ENCODE results near the gene CDH24.
A peak's percentile ranks its signal among the peaks of the same experiment; 100 is the strongest.

CDH24 gene

DNA sequence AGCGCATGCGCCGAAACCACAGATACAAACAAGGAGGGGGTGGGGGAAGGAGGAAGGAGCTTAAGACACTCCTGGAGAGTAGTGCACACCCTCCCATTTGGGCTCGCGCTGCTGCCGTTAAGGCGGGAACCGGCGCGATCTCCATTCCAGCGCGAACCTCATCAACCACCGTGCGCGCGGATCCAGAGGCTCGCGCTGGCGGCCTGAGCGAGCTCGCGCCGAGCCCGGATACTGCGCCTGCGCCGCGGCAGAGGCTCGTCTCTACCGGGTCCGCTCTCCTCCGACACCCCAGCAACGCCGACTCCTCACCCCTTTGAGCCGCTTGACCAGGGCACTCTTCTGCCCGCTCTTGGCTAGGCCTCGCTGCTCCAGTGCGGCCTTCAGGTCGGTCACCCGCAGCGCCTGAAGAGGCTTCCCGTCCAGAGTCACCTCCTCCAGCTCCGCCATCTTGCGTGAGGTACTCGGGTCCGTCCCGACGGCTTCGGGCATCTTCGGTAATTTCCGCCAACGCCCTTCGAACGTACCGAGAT, 37.4 kb upstream of the CDH24 start, which contains the start of gene ACIN1:
ACIN1 (minus strand) TSS at position 471 of the 530 bp plus-strand sequence; CDS start at position 447, 24 bp downstream.
- Mint-ChIP-seq H3K4me1 (peaks cover 25% of the 10 kb centered on the region), H3K36me3 (peaks cover 31% of the 10 kb centered on the region), H3K27ac (no peak within 1 kb of the TSS), H3K9me3 (no peaks in the 10 kb centered on the region), H3K4me3 (no peak within 1 kb of the TSS)
- ATAC-seq (peak; percentile 67), DNase-seq (ENCODE audit: low spot score in 2 of 2) (peak; percentile 99 to 100)

DNA sequence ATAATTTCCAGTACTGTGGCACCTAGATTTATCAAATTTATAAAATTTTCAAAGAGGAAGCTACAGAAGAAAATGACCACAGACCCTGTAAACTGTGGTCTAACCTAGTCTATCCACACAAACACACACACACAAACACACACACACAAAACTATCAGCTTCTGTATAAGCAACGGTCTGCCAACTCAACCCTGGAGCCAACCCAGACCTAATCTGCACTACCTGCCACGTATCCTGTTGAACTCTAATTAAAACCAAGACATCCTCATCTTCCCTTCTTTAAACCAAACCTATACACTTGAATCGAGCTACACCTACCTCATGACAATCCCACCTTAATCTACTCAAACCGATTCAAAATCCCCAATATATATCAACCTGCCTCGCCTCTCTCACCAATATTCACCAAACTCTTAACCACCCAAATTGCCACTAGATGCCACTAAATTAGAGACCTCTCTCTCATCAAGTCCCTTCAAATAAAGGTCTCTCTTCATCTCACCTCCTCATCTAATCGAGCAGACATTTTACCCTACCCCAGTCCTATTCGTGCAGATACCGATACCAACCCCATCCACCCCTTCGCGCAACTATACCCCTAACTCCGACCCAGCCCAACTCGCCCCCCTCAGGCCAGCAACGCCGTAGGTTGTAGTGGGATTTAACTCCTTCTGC, 36.8 kb upstream of the CDH24 start:
- Mint-ChIP-seq H3K9me3 (no peaks in the 10 kb centered on the region), H3K4me1 (peaks cover 30% of the 10 kb centered on the region), H3K27ac (no peak overlapping the region), H3K4me3 (no peak overlapping the region), H3K36me3 (peaks cover 26% of the 10 kb centered on the region)
- DNase-seq (ENCODE audit: low spot score in 2 of 2) (no peak), ATAC-seq (no peak)

DNA sequence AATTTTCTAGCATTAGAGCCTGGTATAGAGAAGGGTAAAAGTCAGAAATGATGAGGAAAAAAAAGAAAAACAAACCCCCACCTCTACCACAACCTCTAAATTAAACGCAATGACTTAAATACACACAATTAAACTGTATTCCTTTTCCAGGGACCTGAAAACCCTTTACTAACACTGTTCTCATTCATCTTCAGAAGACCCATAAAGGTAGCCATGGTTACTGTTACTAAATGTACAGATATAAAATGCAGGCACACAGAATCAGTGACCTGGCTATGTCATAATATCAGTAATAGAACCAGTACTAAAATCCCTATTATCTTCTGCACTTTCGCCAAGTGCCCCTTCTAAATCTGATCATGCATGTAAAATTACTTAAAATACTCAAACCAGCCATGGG, 36.2 kb upstream of the CDH24 start:
- H3K4me1 Mint-ChIP-seq, result peaks cover 30% of the 10 kb centered on the region
- H3K36me3 Mint-ChIP-seq, result peaks cover 20% of the 10 kb centered on the region
- DNase-seq (ENCODE audit: low spot score in 2 of 2), result no peak
- no peak overlapping the region for H3K4me3 Mint-ChIP-seq
- no peak for ATAC-seq
- no peak overlapping the region for H3K27ac Mint-ChIP-seq
- no peaks in the 10 kb centered on the region for H3K9me3 Mint-ChIP-seq

DNA sequence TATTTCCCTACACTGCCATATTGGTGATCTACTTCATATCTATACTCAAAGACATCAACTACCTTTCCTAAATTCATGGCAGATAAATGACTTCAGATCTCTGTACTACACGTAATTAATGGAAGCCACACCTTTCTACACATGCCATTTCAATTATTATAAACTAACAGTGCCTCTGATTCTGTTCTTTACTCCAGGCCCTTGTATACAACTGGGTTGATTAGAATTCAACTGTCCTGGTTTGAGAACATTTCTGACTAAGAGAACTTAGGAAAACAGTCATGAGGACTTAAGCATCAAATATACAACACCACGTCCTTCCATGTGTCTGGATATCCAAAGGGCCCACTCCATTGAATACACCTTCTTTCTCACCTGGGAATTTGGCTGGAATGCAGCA, 35.8 kb upstream of the CDH24 start:
- DNase-seq (ENCODE audit: low spot score in 2 of 2) (no peak), ATAC-seq (no peak)
- Mint-ChIP-seq H3K9me3 (no peaks in the 10 kb centered on the region), H3K4me3 (no peak overlapping the region), H3K4me1 (peaks cover 30% of the 10 kb centered on the region), H3K36me3 (peaks cover 16% of the 10 kb centered on the region), H3K27ac (no peak overlapping the region)

DNA sequence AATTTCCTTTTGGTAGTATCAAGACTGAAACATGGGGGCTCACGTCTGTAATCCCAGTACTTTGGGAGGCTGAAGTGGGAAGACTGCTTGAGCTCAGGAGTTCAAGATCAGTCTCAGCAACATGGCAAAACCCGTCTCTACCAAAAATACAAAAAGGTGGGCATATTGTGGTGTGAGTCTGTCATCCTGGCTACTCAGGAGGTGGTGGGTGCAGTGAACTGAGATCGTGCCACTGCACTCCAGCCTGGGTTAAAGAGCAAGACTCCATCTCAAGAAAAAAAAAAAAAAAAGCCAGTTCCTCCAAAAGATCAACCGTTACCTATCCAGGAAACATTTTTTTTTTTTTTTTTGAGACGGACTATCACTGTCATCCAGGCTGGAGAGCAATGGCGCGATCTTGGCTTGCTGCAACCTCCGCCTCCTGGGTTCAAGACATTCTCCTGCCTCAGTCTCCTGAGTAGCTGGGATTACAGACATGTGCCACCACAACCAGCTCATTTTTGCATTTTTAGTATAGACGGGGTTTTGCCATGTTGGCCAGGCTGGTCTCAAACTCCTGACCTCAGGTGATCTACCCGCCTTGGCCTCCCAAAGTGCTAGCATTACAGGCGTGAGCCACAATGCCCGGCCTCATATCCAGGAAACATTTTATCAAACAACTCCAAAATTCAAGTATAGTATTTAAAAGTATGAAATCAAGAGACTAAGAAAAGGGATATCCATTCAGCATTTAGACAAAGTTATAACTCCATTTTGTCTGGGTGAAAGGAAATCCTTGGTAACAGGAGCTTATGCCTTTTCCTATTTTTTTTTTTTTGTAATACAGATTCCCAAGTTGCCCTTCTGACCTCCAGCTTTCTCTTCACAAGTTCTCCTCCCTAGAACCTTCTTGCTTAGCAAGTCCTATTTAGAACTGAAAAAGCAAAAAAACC, 34.2 kb upstream of the CDH24 start:
- Mint-ChIP-seq H3K4me1 (peaks cover 25% of the 10 kb centered on the region), H3K9me3 (no peaks in the 10 kb centered on the region), H3K27ac (no peak overlapping the region), H3K36me3 (peaks cover under 1% of the 10 kb centered on the region), H3K4me3 (no peak overlapping the region)
- DNase-seq (ENCODE audit: low spot score in 2 of 2) (no peak), ATAC-seq (no peak)

DNA sequence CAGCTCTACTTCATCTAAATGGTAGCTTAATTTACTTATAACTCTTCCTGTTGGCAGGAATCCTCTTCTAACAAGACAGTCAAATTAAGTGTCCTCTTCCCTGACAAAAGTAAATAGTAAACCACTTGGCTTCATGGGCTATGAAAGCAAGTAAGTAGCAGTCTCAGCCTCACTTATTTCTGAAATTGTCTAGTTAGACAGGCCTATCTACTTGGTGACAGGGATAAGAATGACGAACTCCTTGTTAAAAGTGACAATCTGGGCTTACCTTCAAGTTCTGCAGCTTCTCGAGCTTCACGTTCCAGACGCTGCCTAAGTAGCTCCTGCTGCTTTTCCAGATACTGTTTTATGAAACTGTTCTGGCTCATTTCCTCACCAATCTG, 32.9 kb upstream of the CDH24 start:
- ATAC-seq, result no peak
- DNase-seq (ENCODE audit: low spot score in 2 of 2), result no peak
- Mint-ChIP-seq H3K36me3 (no peaks in the 10 kb centered on the region), H3K4me1 (peaks cover 37% of the 10 kb centered on the region), H3K27ac (no peak overlapping the region), H3K4me3 (no peak overlapping the region), H3K9me3 (no peaks in the 10 kb centered on the region)

DNA sequence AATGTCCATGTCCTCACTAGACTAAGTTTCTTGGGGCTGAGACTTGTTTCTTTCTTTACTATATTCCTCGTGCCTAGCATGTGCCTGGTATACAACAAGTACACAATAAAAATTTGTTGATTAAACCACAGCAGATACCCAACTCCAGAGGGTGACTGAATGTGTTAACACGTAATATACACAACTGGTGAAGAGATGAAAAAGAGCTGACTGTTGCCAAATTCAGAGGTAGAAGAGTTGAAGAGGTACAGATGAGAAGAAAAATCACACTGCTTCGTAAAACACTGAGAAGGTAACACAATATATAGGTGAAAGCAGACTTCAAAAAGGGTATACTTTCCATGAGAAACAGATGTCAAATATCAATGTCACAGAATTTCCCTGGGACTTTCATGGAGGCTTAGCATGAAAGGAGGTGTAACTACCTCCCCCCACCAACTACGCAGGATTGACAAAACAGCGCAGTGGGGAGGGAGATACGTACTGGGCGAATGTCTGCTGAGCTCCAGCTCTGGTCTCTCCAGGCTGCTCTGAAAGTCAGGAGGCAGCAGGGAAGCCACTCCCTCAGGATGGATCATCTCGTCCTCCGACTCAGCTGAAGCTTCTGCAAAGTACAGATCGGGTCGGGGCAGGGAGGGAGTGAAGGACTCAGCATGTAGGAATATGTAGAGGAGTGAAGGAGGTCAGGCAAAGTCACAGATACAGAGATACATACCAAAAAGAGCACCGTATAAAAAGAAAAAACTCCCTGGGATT, 32.4 kb upstream of the CDH24 start:
- no peak overlapping the region for H3K4me3 Mint-ChIP-seq
- DNase-seq (ENCODE audit: low spot score in 2 of 2) (no peak), ATAC-seq (no peak)
- H3K4me1 Mint-ChIP-seq, result peaks cover 38% of the 10 kb centered on the region
- H3K27ac Mint-ChIP-seq, result peak overlapping the region; percentile 3
- H3K9me3 Mint-ChIP-seq, result no peaks in the 10 kb centered on the region
- no peaks in the 10 kb centered on the region for H3K36me3 Mint-ChIP-seq

DNA sequence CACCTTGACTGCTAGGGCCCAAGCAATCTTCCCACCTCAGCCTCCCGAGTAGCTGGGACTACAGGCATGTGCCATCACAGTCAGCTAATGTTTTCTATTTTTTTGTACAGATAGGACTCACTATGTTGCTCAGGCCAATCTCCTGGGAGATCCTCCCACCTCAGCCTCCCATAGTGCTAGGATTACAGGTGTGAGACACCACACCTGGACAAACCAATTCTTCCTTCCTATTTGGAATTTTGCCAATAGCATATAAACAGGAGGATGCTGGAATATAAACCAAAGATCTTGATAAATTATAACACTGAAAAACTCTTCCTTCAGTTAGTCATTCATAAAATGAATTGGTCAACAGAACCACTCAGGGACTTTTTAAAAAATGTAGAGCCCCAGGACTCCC, 29.2 kb upstream of the CDH24 start:
- Mint-ChIP-seq H3K9me3 (no peaks in the 10 kb centered on the region), H3K4me1 (peaks cover 30% of the 10 kb centered on the region), H3K4me3 (no peak overlapping the region), H3K36me3 (no peaks in the 10 kb centered on the region), H3K27ac (no peak overlapping the region)
- no peak for ATAC-seq
- no peak for DNase-seq (ENCODE audit: low spot score in 2 of 2)

DNA sequence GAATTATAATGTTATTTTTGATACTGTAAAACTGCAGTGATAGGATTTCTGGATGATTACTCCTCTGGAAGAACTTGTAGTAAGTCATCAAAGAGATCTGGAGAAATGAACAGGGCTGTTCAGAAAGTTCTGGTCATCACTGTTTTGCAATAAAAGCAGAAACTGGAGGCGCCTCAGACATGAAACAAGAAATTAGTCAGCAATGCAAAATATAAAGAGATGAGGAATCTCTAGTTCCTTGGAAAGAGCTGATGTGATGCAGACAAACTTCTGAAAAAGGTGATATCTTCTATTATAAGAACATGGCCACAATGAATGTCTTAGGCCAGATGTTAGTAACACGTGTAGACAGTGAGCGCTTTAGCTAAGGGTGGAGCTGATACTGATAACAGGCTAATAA, 28.1 kb upstream of the CDH24 start:
- DNase-seq (ENCODE audit: low spot score in 2 of 2), result no peak
- Mint-ChIP-seq H3K4me1 (peaks cover 33% of the 10 kb centered on the region), H3K9me3 (no peaks in the 10 kb centered on the region), H3K36me3 (no peaks in the 10 kb centered on the region), H3K27ac (peak overlapping the region; percentile 82), H3K4me3 (peak overlapping the region; percentile 15)
- ATAC-seq, result peak; percentile 66

DNA sequence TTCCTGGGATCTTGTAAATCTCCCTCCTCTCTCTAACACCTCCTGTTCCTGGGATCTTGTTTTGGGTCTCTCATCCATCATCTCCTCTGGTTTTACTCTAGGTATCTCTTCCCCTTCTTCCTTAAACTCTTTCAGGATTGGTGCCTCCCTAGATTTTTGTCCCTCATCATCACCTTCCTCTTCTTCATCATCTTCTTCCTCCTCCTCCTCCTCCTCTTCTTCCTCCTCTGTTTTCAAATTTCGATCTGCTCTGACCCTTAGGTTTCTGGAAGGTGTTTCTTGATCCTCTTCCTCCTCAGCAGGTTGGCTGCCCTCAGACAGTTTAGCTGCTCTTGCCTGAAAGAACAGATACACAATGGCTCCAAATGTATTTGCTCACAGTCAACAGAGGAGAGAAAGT, 23.2 kb upstream of the CDH24 start:
- Mint-ChIP-seq H3K4me1 (peaks cover 18% of the 10 kb centered on the region), H3K9me3 (no peaks in the 10 kb centered on the region), H3K36me3 (no peaks in the 10 kb centered on the region), H3K4me3 (no peak overlapping the region), H3K27ac (peak overlapping the region; percentile 74)
- ATAC-seq, result no peak
- DNase-seq (ENCODE audit: low spot score in 2 of 2), result no peak

DNA sequence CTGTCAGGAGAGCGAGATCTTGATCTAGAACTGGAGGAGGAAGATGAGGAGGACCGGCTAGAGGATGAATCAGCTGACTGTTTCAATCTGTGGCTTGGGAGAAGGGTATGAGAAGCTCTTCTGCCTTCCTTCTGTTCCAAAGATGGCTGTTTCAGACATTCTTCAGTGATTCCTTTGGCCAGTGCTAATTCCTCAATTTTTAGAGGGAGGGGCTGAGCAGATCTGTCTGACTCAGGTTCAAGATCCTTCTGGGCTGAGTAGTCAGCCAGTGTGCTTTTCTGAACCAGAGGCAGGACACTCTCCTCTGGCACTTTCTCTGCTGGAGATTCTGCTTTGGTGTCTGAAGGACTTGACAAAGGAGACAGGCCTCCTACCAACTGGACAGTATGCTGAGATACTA, 22.4 kb upstream of the CDH24 start:
- DNase-seq (ENCODE audit: low spot score in 2 of 2) (no peak), ATAC-seq (no peak)
- H3K9me3 Mint-ChIP-seq, result no peaks in the 10 kb centered on the region
- H3K27ac Mint-ChIP-seq, result peak overlapping the region; percentile 74
- peaks cover 15% of the 10 kb centered on the region for H3K4me1 Mint-ChIP-seq
- no peaks in the 10 kb centered on the region for H3K36me3 Mint-ChIP-seq
- H3K4me3 Mint-ChIP-seq, result no peak overlapping the region

DNA sequence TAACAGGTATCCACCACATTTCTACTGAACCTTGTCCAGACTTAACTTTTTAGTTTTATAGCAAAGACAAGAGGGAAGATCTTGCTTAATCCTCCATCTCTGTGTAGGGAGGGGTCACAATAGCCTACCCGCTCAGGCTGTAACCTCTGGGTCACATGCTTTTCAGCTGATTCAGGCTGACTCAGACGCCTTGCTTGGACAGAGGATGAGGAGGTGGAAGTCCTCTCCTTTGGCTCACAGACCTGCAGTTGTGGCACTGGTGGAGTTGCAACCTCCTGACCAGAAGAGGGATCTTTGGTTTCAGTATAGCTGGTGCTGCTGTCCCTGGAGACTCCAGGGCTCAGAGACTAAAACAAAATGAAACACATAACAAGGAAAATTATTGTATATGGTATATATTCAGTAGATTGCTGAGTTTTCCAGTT, 21.4 kb upstream of the CDH24 start:
- Mint-ChIP-seq H3K9me3 (no peaks in the 10 kb centered on the region), H3K36me3 (no peaks in the 10 kb centered on the region), H3K27ac (peak overlapping the region; percentile 74), H3K4me1 (peaks cover 15% of the 10 kb centered on the region), H3K4me3 (no peak overlapping the region)
- ATAC-seq, result peak; percentile 64
- no peak for DNase-seq (ENCODE audit: low spot score in 2 of 2)

DNA sequence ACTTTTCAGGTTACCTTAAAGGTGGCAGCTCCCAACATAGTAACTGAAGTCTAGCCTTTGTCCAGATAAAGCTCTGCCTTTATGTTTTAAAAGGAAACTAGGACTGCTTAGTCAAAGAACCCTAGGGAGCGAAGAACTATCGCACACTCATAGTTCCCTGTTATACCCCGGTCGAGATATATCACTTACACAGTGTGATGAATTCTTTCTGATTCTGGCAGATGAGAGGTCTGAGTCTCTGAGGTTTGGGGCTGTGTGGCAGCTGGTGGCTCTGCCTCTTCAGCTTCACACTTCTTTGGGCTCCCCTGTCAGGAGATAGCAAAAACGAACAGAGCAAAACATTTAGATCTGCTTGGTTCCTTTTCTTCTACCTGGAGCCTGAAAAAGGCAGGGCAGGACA, 20.6 kb upstream of the CDH24 start:
- ATAC-seq (no peak), DNase-seq (ENCODE audit: low spot score in 2 of 2) (no peak)
- no peaks in the 10 kb centered on the region for H3K36me3 Mint-ChIP-seq
- H3K4me3 Mint-ChIP-seq, result no peak overlapping the region
- no peaks in the 10 kb centered on the region for H3K9me3 Mint-ChIP-seq
- peaks cover 15% of the 10 kb centered on the region for H3K4me1 Mint-ChIP-seq
- H3K27ac Mint-ChIP-seq, result peak overlapping the region; percentile 32

DNA sequence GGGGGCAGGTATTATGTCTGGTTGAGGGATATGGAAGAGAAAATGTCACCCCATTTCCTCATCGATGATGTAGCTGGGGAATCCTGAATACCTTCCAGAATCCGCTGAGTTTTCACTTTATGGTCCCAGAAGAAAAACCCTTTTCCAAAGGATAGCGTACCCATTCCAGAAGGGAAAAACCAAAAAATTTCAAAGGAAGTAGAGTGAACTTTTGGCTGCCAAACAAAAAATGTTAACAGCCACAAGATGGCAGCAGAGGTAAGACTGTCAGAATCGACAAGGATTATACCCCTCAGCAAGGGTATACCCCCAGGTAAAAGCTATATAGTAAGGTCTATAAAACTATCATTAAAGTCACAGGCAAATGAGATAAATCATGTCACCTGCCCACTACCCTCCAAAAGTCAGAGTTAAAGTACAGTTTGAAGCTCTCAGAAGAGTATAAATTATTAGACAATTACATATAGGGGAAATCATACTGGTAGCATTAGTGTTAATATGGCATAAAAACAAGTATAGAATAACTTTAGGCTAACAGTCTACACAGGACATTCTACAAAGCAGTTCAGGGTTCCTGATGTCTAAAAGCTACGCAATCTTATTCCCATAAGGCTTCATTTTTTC, 19.6 kb upstream of the CDH24 start:
- peaks cover 19% of the 10 kb centered on the region for H3K4me1 Mint-ChIP-seq
- no peak for DNase-seq (ENCODE audit: low spot score in 2 of 2)
- H3K36me3 Mint-ChIP-seq, result no peaks in the 10 kb centered on the region
- H3K4me3 Mint-ChIP-seq, result no peak overlapping the region
- H3K9me3 Mint-ChIP-seq, result no peaks in the 10 kb centered on the region
- no peak overlapping the region for H3K27ac Mint-ChIP-seq
- peak; percentile 51 for ATAC-seq

DNA sequence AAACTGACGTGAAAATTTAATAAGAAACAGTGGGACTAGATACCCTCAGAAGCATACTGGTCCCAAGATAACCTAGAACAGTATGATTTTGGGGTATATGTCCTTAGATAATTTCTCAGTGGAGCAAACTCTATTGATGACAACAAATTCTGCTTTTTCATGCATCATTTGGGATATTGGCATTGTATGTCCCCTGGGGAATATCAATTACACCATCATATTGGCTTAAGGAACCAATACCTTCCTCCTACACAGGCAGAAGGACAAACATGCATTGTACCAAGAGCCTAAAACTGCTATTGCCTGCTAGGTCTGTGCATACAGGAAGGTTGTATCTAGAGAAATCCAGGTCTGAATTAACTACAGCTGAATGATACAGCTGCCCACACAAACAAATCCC, 17.6 kb upstream of the CDH24 start:
- ATAC-seq (no peak), DNase-seq (ENCODE audit: low spot score in 2 of 2) (no peak)
- Mint-ChIP-seq H3K36me3 (no peaks in the 10 kb centered on the region), H3K4me1 (peaks cover 29% of the 10 kb centered on the region), H3K27ac (no peak overlapping the region), H3K9me3 (no peaks in the 10 kb centered on the region), H3K4me3 (no peak overlapping the region)
